SK-N-MC (cell line): ENCODE measurements around the gene CAPN11.

Experiments
- EZH2 ChIP-seq: fragments of 200-600 bp; sonication (generic); IDR thresholded peaks from one replicate; pipeline ENCODE4 v1.6.1; 2017; ENCODE audit warnings: antibody characterized with exemption
- FOXP2 ChIP-seq: optimal IDR thresholded peaks from 2 replicates; pipeline ENCODE3; 2011; ENCODE audit warnings: mild to moderate bottlenecking, moderate library complexity; ENCODE audit not compliant: insufficient read depth; ENCODE audit errors: extremely low read length, control extremely low read depth
- POLR2AphosphoS5 ChIP-seq: IDR thresholded peaks from 2 replicates; pipeline ENCODE4 v1.6.1; 2012; ENCODE audit warnings: mild to moderate bottlenecking, low read depth, low read length, borderline replicate concordance

DNA sequence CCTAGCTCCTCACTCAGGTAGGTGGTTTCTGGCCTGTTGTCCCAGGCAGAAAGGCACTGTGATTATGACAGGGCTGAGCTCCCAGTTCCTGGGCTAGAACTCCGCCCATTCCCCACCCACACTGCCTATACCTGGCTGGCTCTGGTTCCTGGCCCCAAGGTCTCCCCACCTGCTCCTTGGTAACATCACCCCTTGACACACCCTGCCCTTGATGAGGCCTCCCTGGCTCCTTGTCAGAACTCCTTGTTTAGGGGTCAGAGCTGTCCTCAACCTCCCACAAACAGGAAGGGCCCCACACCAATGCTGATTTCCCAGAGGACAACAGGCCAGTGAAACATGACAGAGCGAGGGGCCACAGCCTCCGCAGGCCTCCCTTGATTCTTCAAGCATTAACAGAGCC lies 42.6 kb downstream of the CAPN11 start:
- TF ChIP-seq EZH2 (no peak), POLR2AphosphoS5 (no peak), FOXP2 (no peak)
